Loucy (cell line): ENCODE data around the gene VPS51.

Experiments
- H2AFZ ChIP-seq: fragments of 200-600 bp; sonication (generic); 2 replicates; pipeline ENCODE4 v1.6.0; 2016; ENCODE audit warnings: antibody characterized with exemption, mild to moderate bottlenecking, low read length, moderate library complexity
- H3F3A ChIP-seq: fragments of 200-600 bp; 2 replicates; pipeline ENCODE4 v1.6.0; 2016; ENCODE audit warnings: antibody characterized with exemption, low read depth, mild to moderate bottlenecking
- H3K27me3 ChIP-seq: fragments of 200-600 bp; sonication (generic); 2 replicates; pipeline ENCODE4 v1.6.1; 2014; ENCODE audit warnings: low read length, mild to moderate bottlenecking; ENCODE audit not compliant: insufficient read depth, poor library complexity, severe bottlenecking
- H3K36me3 ChIP-seq: fragments of 200-600 bp; sonication (generic); 2 replicates; pipeline ENCODE4 v1.6.1; 2016; ENCODE audit warnings: low read length; ENCODE audit not compliant: insufficient read depth
- H3K4me1 ChIP-seq: fragments of 200-600 bp; sonication (generic); 2 replicates; pipeline ENCODE4 v1.5.1; 2014; ENCODE audit warnings: low read length, mild to moderate bottlenecking; ENCODE audit not compliant: insufficient read depth, poor library complexity, severe bottlenecking
- H3K4me2 ChIP-seq: fragments of 200-600 bp; sonication (generic); 2 replicates; pipeline ENCODE4 v1.6.0; 2014; ENCODE audit warnings: antibody characterized with exemption, low read length, low read depth, mild to moderate bottlenecking; ENCODE audit not compliant: poor library complexity, severe bottlenecking
- H3K4me3 ChIP-seq: fragments of 200-600 bp; sonication (generic); 2 replicates; pipeline ENCODE4 v1.5.1; 2014; ENCODE audit warnings: low read length, mild to moderate bottlenecking, mixed read lengths; ENCODE audit not compliant: poor library complexity, severe bottlenecking
- H3K79me2 ChIP-seq: fragments of 200-600 bp; sonication (generic); 2 replicates; pipeline ENCODE4 v1.6.1; 2014; ENCODE audit warnings: low read length; ENCODE audit not compliant: insufficient read depth
- H3K9ac ChIP-seq: fragments of 200-600 bp; sonication (generic); 2 replicates; pipeline ENCODE4 v1.6.0; 2014; ENCODE audit warnings: mild to moderate bottlenecking, low read depth, low read length, moderate library complexity; ENCODE audit not compliant: poor library complexity, severe bottlenecking
- H3K9me2 ChIP-seq: fragments of 200-600 bp; sonication (generic); replicated peaks from 2 replicates; pipeline ENCODE4 v1.6.1; 2016; ENCODE audit warnings: low read depth, low read length, mixed read lengths
- H3K9me3 ChIP-seq: fragments of 200-600 bp; sonication (generic); 2 replicates; pipeline ENCODE4 v1.6.1; 2014; ENCODE audit warnings: mild to moderate bottlenecking, antibody characterized with exemption, low read length, low read depth; ENCODE audit not compliant: insufficient read depth
- H4K20me1 ChIP-seq: fragments of 200-600 bp; sonication (generic); 2 replicates; pipeline ENCODE4 v1.6.0; 2014; ENCODE audit warnings: antibody characterized with exemption, low read length, mild to moderate bottlenecking; ENCODE audit not compliant: insufficient read depth, poor library complexity, severe bottlenecking
- CTCF ChIP-seq: fragments of 200-600 bp; sonication (generic); conservative IDR thresholded peaks from 2 replicates; pipeline ENCODE4 v1.5.1; 2014; ENCODE audit warnings: mild to moderate bottlenecking, antibody characterized with exemption, low read length
- EZH2phosphoT487 ChIP-seq: fragments of 200-600 bp; IDR thresholded peaks from 2 replicates; pipeline ENCODE4 v1.6.1; 2018; ENCODE audit warnings: antibody characterized with exemption, mild to moderate bottlenecking, moderate library complexity, borderline replicate concordance

VPS51 gene

GRCh38 chr11:65135633-65136145 lies 39.7 kb downstream of the VPS51 start:
- Histone ChIP-seq H3K4me2 (peak overlapping the region; percentile 98), H3K9me2 (no peaks in the 10 kb centered on the region), H3K4me3 (peak overlapping the region; percentile 84), H3K27me3 (no peaks in the 10 kb centered on the region), H3K36me3 (peaks cover 8% of the 10 kb centered on the region; the same call in 1 of the 2 replicates), H3K79me2 (peaks cover 26% of the 10 kb centered on the region), H3K9ac (peak overlapping the region; percentile 88), H3K4me1 (peaks cover 24% of the 10 kb centered on the region), H3K9me3 (no peaks in the 10 kb centered on the region), H2AFZ (peak overlapping the region; percentile 92; the same call in 1 of the 2 replicates), H3F3A (no peaks in the 10 kb centered on the region), H4K20me1 (peaks cover 21% of the 10 kb centered on the region)
- TF ChIP-seq CTCF = no peak
- no peak for TF ChIP-seq EZH2phosphoT487

- H3K4me1 ChIP-seq = peaks cover 24% of the 10 kb centered on the region
- no peaks in the 10 kb centered on the region for H3K27me3 ChIP-seq
- no peak overlapping the region for H3K4me2 ChIP-seq
- H2AFZ ChIP-seq = no peak overlapping the region
- no peak overlapping the region for H3K9ac ChIP-seq
- H3K9me2 ChIP-seq = no peaks in the 10 kb centered on the region
- no peaks in the 10 kb centered on the region for H3F3A ChIP-seq
- H3K4me3 ChIP-seq = no peak overlapping the region
- H4K20me1 ChIP-seq = peaks cover 21% of the 10 kb centered on the region
- no peaks in the 10 kb centered on the region for H3K9me3 ChIP-seq
- H3K36me3 ChIP-seq = no peaks in the 10 kb centered on the region; the same call in 1 of the 2 replicates
- TF ChIP-seq EZH2phosphoT487 (no peak), CTCF (no peak)
- peaks cover 26% of the 10 kb centered on the region for H3K79me2 ChIP-seq
Measured at GRCh38 chr11:65136515-65137096, 40.6 kb downstream of the VPS51 start.

GRCh38 chr11:65141896-65142494 lies 46.0 kb downstream of the VPS51 start:
- Histone ChIP-seq H3K36me3 (no peaks in the 10 kb centered on the region), H3K9me2 (no peaks in the 10 kb centered on the region), H3K9ac (no peak overlapping the region), H4K20me1 (no peaks in the 10 kb centered on the region), H3K4me2 (no peak overlapping the region), H3K4me1 (no peaks in the 10 kb centered on the region), H3K4me3 (no peak overlapping the region), H3K79me2 (no peaks in the 10 kb centered on the region), H3F3A (no peaks in the 10 kb centered on the region), H2AFZ (no peak overlapping the region), H3K9me3 (no peaks in the 10 kb centered on the region), H3K27me3 (no peaks in the 10 kb centered on the region)
- TF ChIP-seq CTCF = no peak
